A673 (cell line): ENCODE measurements around the gene LDB3.

Experiments used
- EZH2 ChIP-seq: fragments of 200-600 bp; sonication (generic); IDR thresholded peaks from 2 replicates; pipeline ENCODE4 v1.6.1; 2017; ENCODE audit warnings: borderline replicate concordance, low read depth, mild to moderate bottlenecking, mixed read lengths, antibody characterized with exemption, low read length; ENCODE audit not compliant: poor library complexity, severe bottlenecking
- TF ChIP-seq, protein P1 (sequence below): fragments of 300-800, 200-600 bp; sonication (generic); conservative IDR thresholded peaks from 2 replicates; pipeline ENCODE4 v1.5.1; 2017; ENCODE audit warnings: low read depth, mild to moderate bottlenecking, antibody characterized with exemption, low read length, moderate library complexity, mixed read lengths

DNA sequence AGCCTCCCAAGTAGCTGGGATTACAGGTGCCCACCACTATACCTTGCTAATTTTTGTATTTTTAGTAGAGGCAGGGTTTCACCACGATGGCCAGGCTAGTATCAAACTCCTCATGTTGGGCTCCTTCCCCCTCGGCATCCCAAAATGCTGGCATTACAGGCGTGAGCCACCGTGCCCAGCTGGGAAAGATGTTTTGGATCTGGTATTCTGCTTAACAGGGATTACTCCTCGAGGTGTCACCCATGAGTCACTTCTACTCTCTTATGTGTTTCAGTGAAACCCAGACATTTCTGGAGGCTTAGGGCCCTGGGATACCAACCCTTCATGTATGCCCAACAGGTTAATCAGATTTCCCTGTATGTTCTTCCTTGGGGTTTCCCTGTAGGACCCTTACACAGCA, 25.8 kb upstream of the LDB3 start:
- TF ChIP-seq EZH2 = no peak
- TF ChIP-seq, protein P1, sequence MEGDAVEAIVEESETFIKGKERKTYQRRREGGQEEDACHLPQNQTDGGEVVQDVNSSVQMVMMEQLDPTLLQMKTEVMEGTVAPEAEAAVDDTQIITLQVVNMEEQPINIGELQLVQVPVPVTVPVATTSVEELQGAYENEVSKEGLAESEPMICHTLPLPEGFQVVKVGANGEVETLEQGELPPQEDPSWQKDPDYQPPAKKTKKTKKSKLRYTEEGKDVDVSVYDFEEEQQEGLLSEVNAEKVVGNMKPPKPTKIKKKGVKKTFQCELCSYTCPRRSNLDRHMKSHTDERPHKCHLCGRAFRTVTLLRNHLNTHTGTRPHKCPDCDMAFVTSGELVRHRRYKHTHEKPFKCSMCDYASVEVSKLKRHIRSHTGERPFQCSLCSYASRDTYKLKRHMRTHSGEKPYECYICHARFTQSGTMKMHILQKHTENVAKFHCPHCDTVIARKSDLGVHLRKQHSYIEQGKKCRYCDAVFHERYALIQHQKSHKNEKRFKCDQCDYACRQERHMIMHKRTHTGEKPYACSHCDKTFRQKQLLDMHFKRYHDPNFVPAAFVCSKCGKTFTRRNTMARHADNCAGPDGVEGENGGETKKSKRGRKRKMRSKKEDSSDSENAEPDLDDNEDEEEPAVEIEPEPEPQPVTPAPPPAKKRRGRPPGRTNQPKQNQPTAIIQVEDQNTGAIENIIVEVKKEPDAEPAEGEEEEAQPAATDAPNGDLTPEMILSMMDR = no peak
